Measurements from ENCODE around the gene TYW5. TPM values are rescaled to one million over a fixed set of nuclear protein-coding genes. Genes with fewer than 3 reads are reported as not detected.

Gene TYW5
- total and polyA plus RNA-seq, 7 donors: 2.4 to 8.0 (median 6.1) TPM

GRCh38 chr2:199984159-199984558, 28.9 kb upstream of the TYW5 start:
- peaks cover 0 to 7% (median 6%) of the 10 kb centered on the region in 4 donors for H3K4me1 ChIP-seq
- intact Hi-C loops (cut with DNase I): loop anchor here (5.0 to 10.0 kb wide), 2 partner anchors 323 to 721 kb away; partner anchors contain the start of gene SPATS2L
- no peak overlapping the region for H3K27ac ChIP-seq
- no peak for TF ChIP-seq POLR2A (IDR thresholded peaks at IDR 0.05)
- TF ChIP-seq POLR2AphosphoS5 (IDR thresholded peaks at IDR 0.05): no peak
- no peak for TF ChIP-seq CTCF (IDR thresholded peaks at IDR 0.05)
- no peak for TF ChIP-seq EP300 (IDR thresholded peaks at IDR 0.05)
- no peaks in the 10 kb centered on the region for H3K9me3 ChIP-seq
- H3K27me3 ChIP-seq: no peaks in the 10 kb centered on the region
- no peak overlapping the region for H3K4me3 ChIP-seq
- WGBS, 2 donors: 71 to 95% methylated on average over 4 of the region's 4 CpGs
- H3K36me3 ChIP-seq: no peaks in the 10 kb centered on the region
- no peak for DNase-seq

- no peaks in the 10 kb centered on the region for H3K27me3 ChIP-seq
- 79 to 90% methylated on average over 1 of the region's 1 CpG for WGBS, 2 donors
- no peak for DNase-seq
Measured at GRCh38 chr2:199983534-199983933, 28.2 kb upstream of the TYW5 start.

GRCh38 chr2:199982126-199982843, 27.0 kb upstream of the TYW5 start:
- TF ChIP-seq POLR2A (IDR thresholded peaks at IDR 0.05) (no peak), POLR2AphosphoS5 (IDR thresholded peaks at IDR 0.05) (no peak), EP300 (IDR thresholded peaks at IDR 0.05) (no peak), CTCF (IDR thresholded peaks at IDR 0.05) (no peak)
- intact Hi-C loops (cut with DNase I): loop anchor here (5.0 to 10.0 kb wide), 2 partner anchors 325 to 723 kb away; partner anchors contain the start of gene SPATS2L

More at GRCh38 chr2:199983534-199983933, 28.2 kb upstream of the TYW5 start:
- Histone ChIP-seq H3K4me3 (no peak overlapping the region), H3K27ac (no peak overlapping the region), H3K9me3 (no peaks in the 10 kb centered on the region), H3K36me3 (no peaks in the 10 kb centered on the region), H3K4me1 (peaks cover 0 to 7% (median 6%) of the 10 kb centered on the region in 4 donors)
- no peak for TF ChIP-seq EP300 (IDR thresholded peaks at IDR 0.05)
- intact Hi-C loops (cut with DNase I): loop anchor here (5.0 to 10.0 kb wide), 2 partner anchors 324 to 721 kb away; partner anchors contain the start of gene SPATS2L

GRCh38 chr2:199979832-199980628, 24.7 kb upstream of the TYW5 start:
- no peaks in the 10 kb centered on the region for H3K9me3 ChIP-seq
- intact Hi-C loops (cut with DNase I): loop anchor here (1.0 to 10.0 kb wide), 3 partner anchors 327 to 725 kb away; partner anchors contain the start of gene SPATS2L
- peak; percentile 87 for DNase-seq
- H3K4me1 ChIP-seq: peaks cover 0 to 7% (median 6%) of the 10 kb centered on the region in 4 donors
- TF ChIP-seq EP300 (IDR thresholded peaks at IDR 0.05) (no peak), CTCF (IDR thresholded peaks at IDR 0.05) (peak; percentile 64 to 83 (median 79)), POLR2AphosphoS5 (IDR thresholded peaks at IDR 0.05) (no peak), POLR2A (IDR thresholded peaks at IDR 0.05) (no peak)
- H3K27ac ChIP-seq: no peak overlapping the region
- no peaks in the 10 kb centered on the region for H3K27me3 ChIP-seq
- H3K4me3 ChIP-seq: peak overlapping the region in 2 of 4 donors; percentile 11 to 21
- H3K36me3 ChIP-seq: no peaks in the 10 kb centered on the region
- WGBS, 2 donors: 21 to 23% methylated on average over 12 of the region's 12 CpGs

More at GRCh38 chr2:199982126-199982843, 27.0 kb upstream of the TYW5 start:
- Histone ChIP-seq H3K4me1 (peaks cover 0 to 7% (median 6%) of the 10 kb centered on the region in 4 donors), H3K4me3 (no peak overlapping the region), H3K36me3 (no peaks in the 10 kb centered on the region), H3K27ac (no peak overlapping the region), H3K27me3 (no peaks in the 10 kb centered on the region), H3K9me3 (no peaks in the 10 kb centered on the region)
- WGBS, 2 donors: 79 to 94% methylated on average over 5 of the region's 5 CpGs
- no peak for DNase-seq

GRCh38 chr2:199979398-199979797, 24.1 kb upstream of the TYW5 start:
- Histone ChIP-seq H3K27ac (no peak overlapping the region), H3K9me3 (no peaks in the 10 kb centered on the region), H3K4me1 (peaks cover 0 to 7% (median 6%) of the 10 kb centered on the region in 4 donors), H3K4me3 (peak overlapping the region in 1 of 4 donors; percentile 21), H3K27me3 (no peaks in the 10 kb centered on the region), H3K36me3 (no peaks in the 10 kb centered on the region)
- intact Hi-C loops (cut with DNase I): no loop called here
- 78% methylated on average over 5 of the region's 5 CpGs for WGBS, 2 donors
- TF ChIP-seq POLR2AphosphoS5 (IDR thresholded peaks at IDR 0.05): no peak
- TF ChIP-seq EP300 (IDR thresholded peaks at IDR 0.05): no peak
- TF ChIP-seq POLR2A (IDR thresholded peaks at IDR 0.05): no peak
- TF ChIP-seq CTCF (IDR thresholded peaks at IDR 0.05): no peak
- DNase-seq: no peak
